HG03565 (cell line): Measurements from ENCODE around the gene MBD3L5.
"Not testable (repeated sequence)": the region's sequence is repeated elsewhere in the genome, so short reads cannot be mapped to it uniquely, and the experiment has no call there.

Experiments used
- ATAC-seq: cut with Tn5 transposase; IDR thresholded peaks from one replicate; pipeline ENCODE4 v1.9.1; 2021; ENCODE audit warnings: mild to moderate bottlenecking, moderate library complexity; ENCODE audit not compliant: unreplicated experiment

The MBD3L5 gene

GRCh38 chr19:7051421-7051820 is 21.0 kb downstream of the MBD3L5 start:
- not testable (repeated sequence) for ATAC-seq

- ATAC-seq = not testable (repeated sequence)
These were observed 22.5 kb downstream of the MBD3L5 start for GRCh38 chr19:7052896-7053295.

GRCh38 chr19:7054635-7055368 is 24.4 kb downstream of the MBD3L5 start:
- not testable (repeated sequence) for ATAC-seq

DNA sequence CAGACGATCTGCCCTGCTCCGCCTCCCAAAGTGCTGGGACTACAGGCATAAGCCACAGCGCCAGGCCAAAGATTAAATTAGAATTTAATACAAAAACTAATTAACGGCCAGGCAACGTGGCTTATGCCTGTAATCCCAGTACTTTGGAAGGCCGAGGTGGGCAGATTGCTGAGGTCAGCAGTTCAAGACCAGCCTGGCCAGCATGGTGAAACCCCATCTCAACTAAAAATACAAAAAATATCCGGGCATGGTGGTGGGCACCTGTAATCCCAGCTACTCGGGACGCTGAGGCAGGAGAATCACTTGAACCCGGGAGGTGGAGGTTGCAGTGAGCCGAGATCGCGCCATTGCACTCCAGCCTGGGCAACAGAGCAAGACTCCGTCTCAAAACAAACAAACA is 25.3 kb downstream of the MBD3L5 start:
- not testable (repeated sequence) for ATAC-seq

DNA sequence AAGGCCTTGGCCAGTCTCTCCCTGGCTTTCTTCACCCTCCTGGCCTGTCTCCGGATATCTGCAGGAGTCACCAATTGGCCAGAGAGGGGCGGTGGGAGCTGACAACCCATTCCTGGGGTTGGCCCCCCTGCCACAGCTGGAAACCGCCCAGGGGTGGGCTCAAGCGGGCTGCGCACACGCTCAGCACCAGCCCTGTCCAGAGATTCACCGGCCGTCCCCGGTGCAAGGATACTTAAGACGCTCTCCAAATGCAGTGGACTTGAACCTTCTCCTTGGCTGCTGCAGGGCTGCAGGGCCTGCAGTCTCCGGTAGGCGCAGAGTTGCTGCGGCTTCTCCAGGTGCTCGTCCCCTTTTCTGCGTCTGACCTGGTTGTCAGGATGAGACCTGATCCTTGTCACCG is 26.0 kb downstream of the MBD3L5 start:
- not testable (repeated sequence) for ATAC-seq

GRCh38 chr19:7058576-7058975 is 28.2 kb downstream of the MBD3L5 start, which contains the start of gene MBD3L3:
Gene MBD3L3, minus strand, starts transcription at chr19:7058676. Its CDS starts 71 bp downstream, at chr19:7058605.
- ATAC-seq = not testable (repeated sequence)

DNA sequence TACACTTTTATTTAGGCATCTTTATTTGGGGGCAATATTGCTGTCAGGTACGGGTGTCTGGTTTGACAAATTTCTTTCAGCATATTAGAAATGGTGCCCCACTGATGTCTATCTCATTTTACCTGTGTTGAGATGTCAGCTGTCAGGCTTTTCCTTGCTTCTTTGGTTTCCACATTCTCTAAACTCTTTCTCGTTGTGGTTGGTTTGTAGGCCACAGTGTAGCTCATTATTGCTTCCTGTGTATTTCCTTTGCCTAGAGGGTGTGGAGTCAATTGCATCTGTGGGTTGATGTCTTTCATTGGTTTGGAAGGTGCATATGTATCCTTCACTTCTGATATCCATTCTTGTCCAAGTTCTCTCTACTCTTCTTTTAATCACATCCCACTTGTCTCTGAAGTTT is 29.6 kb downstream of the MBD3L5 start:
- not testable (repeated sequence) for ATAC-seq

GRCh38 chr19:7063339-7063738 is 33.0 kb downstream of the MBD3L5 start:
- no peak for ATAC-seq

- ATAC-seq = no peak
These were observed 33.5 kb downstream of the MBD3L5 start for GRCh38 chr19:7063764-7064418.

- ATAC-seq = not testable (repeated sequence)
These were observed 36.7 kb downstream of the MBD3L5 start for GRCh38 chr19:7067122-7067521.

- no peak for ATAC-seq
These were observed 37.3 kb downstream of the MBD3L5 start for GRCh38 chr19:7067716-7068115.

DNA sequence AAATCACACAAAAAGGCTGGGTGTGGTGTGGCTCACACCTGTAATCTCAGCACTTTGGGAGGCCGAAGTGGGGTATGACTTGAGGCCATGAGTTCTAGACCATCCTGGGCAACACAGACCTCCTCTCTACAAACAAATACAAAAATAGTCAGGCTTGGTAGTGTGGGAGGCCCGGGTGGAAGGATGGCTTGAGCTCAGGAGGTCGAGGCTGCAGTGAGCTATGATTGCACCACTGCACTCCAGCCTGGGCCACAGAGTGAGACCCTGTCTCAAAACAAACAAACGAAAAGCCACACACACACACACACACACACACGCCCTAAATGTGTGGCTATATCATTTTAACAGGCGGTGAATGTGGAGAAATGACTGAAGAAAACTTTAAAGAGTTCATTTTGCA is 38.2 kb downstream of the MBD3L5 start:
- ATAC-seq = no peak

- ATAC-seq = peak; percentile 78
These were observed 38.9 kb downstream of the MBD3L5 start, which contains the start of gene ZNF557 for GRCh38 chr19:7069042-7069903. Gene ZNF557, plus strand, starts transcription at chr19:7069703. Its CDS starts 5,372 bp downstream, at chr19:7075075.

DNA sequence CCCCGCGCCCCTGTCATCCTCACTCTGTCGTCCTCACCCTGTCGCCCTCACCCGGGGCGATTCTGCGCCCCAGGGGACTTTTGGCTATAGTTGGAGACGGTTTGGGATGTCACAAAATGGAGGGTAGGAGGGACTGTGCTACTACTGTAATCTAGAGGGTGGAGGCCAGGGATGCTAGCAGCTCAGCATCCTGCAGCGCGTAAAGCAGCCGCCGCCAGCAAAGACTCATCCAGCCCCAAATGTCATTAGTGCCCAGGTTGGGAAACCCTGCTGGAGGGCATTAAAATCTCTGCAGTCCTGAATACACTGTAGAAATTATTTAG is 39.5 kb downstream of the MBD3L5 start:
- no peak for ATAC-seq

DNA sequence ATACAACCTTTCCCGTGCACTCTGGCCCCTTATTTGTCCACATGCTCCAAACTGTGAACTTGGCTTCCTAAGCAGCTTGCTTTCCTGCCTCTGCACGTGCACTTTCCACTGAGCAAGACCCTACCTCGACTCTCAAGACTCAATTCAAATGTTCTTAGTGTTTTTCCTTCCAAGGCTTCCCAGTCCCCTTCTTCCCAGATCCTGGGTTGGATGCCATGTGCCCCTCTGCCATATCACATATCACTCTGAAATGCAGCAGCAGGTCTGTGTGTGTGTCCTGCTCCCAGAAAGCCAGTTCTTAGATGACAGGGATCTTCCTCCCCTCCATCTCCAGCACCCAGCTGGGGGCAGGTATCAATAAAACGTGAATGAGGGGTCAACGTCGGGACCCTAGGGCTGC is 42.2 kb downstream of the MBD3L5 start:
- no peak for ATAC-seq

DNA sequence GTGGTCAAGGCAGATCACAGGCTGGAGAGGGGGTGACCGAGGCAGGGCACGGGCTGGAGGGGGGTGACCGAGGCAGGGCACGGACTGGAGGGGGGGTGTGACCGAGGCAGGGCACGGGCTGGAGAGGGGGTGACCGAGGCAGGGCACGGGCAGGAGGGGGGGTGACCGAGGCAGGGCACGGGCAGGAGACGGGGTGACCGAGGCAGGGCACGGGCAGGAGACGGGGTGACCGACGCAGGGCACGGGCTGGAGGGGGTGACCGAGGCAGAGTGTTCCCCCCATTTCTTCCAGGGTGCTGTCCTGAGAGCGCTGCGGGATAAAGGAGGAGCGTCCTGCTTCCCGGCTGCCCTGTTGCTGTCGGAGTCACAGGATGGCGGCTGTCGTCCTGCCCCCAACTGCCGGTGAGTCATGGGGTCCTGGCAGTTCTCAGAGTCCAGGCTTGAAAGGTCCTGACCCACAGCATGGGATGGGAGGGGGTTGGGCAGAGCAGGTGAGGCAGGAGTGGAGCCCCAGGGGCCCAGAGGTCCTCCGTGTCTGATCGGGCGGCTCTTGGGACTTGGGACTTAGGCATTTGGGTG is 44.4 kb downstream of the MBD3L5 start:
- no peak for ATAC-seq

GRCh38 chr19:7076151-7076550 is 45.8 kb downstream of the MBD3L5 start:
- ATAC-seq = no peak

DNA sequence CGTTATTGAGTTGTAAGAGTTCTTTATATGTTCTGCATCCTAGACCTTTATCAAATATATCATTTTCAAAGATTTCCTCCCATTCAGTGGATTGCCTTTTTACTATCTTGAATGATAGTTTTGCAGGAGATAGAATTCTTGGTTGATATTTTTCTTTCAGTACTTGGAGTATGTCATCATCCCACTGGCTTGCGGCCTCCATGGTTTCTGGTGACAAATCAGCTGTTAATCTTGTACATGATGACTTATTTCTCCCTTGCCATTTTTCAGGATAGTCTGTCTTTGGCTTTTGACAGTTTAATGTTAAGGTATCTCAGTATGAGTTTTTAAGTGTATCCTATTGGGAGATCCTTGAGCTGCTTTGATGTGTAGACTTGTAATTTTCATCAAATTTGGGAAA is 47.6 kb downstream of the MBD3L5 start:
- no peak for ATAC-seq
